Immature natural killer cell (primary cell): ENCODE data around the gene ANKS1B. TPM values are rescaled to one million over a fixed set of nuclear protein-coding genes. Genes with fewer than 3 reads are reported as not detected.

Experiments
- DNase-seq, 3 donors: peaks; one replicate each; pipeline ENCODE4 v3.0.0; 2022; ENCODE audit warnings: mixed read lengths in 1 of 3
- H3K27ac Mint-ChIP-seq, 6 donors: one replicate each; pipeline ENCODE4 v1.8.0; 2020; ENCODE audit warnings: mixed read lengths in 6 of 6, mild to moderate bottlenecking in 5 of 6, inconsistent platforms in 4 of 6, moderate library complexity in 3 of 6
- H3K27me3 Mint-ChIP-seq, 3 donors: one replicate each; pipeline ENCODE4 v1.8.0; 2020 to 2021; ENCODE audit warnings: low read depth in 3 of 3, mild to moderate bottlenecking in 3 of 3, mixed read lengths in 3 of 3, moderate library complexity in 3 of 3, inconsistent platforms in 1 of 3
- H3K36me3 Mint-ChIP-seq, 3 donors: one replicate each; pipeline ENCODE4 v1.8.0; 2020; ENCODE audit warnings: mixed read lengths in 3 of 3, inconsistent platforms in 2 of 3, mild to moderate bottlenecking in 2 of 3
- H3K4me1 Mint-ChIP-seq, 2 donors: one replicate each; pipeline ENCODE4 v1.8.0; 2020; ENCODE audit warnings: inconsistent platforms in 2 of 2, mild to moderate bottlenecking in 2 of 2, mixed read lengths in 2 of 2, moderate library complexity in 1 of 2
- H3K4me3 Mint-ChIP-seq, 5 donors: one replicate each; pipeline ENCODE4 v1.8.0; 2020; ENCODE audit warnings: mild to moderate bottlenecking in 5 of 5, mixed read lengths in 5 of 5, inconsistent platforms in 3 of 5, moderate library complexity in 3 of 5
- H3K9me3 Mint-ChIP-seq, 6 donors: one replicate each; pipeline ENCODE4 v1.8.0; 2020; ENCODE audit warnings: mild to moderate bottlenecking in 6 of 6, mixed read lengths in 6 of 6, inconsistent platforms in 4 of 6, moderate library complexity in 3 of 6
- polyA plus RNA-seq, 3 donors: library from polyadenylated mRNA; unstranded; fragments of 300-500 nt; fragmentation: Illumina TruSeq; gene quantifications; one replicate each; pipeline ENCODE4 v1.2.3, GENCODE V29; 2021

ANKS1B gene
- polyA plus RNA-seq, 3 donors from 2014 or later = not detected

DNA sequence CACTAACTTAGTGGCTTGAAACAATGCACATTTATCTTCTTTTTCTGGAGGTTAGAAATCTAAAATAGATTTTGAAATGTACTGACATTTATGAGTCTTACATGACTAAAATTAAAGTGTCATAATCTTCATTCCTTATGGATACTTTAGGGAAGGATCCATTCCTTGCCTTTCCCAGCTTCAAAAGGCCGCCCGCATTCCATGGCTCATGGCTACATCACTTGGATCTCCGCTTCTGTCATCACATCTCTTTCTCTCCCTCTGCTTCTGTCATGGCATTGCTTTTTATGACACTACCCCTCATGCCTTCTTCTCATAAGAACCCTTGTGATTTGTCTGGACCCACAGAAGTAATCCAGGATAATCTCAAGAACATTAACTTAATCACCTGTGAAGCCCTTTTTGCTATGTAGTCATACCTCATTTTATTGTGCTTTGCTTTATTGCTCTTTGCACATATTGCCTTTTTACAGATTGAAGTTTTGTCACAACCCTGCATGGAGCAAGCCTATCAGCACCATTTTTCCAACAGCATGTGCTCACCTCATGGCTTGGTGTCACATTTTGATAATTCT, 270.7 kb downstream of the ANKS1B start:
- H3K36me3 Mint-ChIP-seq = peaks cover 0 to 3% (median 0%) of the 10 kb centered on the region in 3 donors
- no peak overlapping the region for H3K27ac Mint-ChIP-seq
- no peaks in the 10 kb centered on the region for H3K4me1 Mint-ChIP-seq
- H3K9me3 Mint-ChIP-seq = peaks cover 12 to 29% (median 16%) of the 10 kb centered on the region in 6 donors
- H3K27me3 Mint-ChIP-seq = peaks cover 0 to 3% (median 0%) of the 10 kb centered on the region in 3 donors
- no peak for DNase-seq
- H3K4me3 Mint-ChIP-seq = no peak overlapping the region

DNA sequence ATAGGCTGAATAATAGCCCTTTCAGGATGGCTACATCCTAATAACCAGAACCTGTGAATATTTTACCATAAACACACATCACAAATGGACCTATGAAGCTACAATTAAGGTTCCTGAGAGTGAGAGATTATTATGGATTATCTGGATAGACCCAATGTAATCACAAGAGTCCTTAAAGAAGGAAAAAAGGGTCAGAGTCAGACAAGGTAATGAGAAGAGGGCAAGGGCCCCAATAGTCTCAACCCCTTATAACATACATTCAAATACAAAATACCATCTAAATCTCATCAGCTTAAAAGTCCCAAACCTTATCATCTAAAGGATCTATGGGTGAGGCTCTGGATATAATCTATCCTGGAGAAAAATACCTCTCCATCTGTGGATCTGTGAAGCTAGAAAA, 272.5 kb downstream of the ANKS1B start:
- DNase-seq = no peak
- peaks cover 0 to 3% (median 0%) of the 10 kb centered on the region in 3 donors for H3K27me3 Mint-ChIP-seq

DNA sequence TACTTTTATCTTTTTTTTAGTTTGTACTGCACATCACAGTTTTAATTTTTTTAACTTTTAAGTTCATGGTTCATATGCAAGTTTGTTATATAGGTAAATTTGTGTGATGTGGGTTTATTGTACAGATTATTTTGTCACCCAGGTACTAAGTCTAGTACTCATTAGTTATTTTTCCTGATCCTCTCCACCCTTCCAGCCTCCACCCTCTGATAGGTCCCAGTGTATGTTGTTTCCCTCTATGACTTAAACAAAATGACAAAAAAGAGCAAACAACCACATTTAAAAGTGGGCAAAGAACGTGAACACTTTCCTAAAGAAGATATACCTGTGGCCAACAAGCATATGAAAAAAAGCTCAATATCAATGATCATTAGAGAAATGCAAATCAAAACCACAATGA, 273.5 kb downstream of the ANKS1B start:
- Mint-ChIP-seq H3K9me3 (peaks cover 9 to 22% (median 12%) of the 10 kb centered on the region in 6 donors), H3K4me3 (no peak overlapping the region), H3K4me1 (no peaks in the 10 kb centered on the region), H3K27ac (no peak overlapping the region), H3K27me3 (peaks cover 0 to 3% (median 0%) of the 10 kb centered on the region in 3 donors), H3K36me3 (peaks cover 0 to 3% (median 0%) of the 10 kb centered on the region in 3 donors)
- DNase-seq = no peak

More for the DNA sequence above, 272.5 kb downstream of the ANKS1B start:
- peaks cover 0 to 3% (median 0%) of the 10 kb centered on the region in 3 donors for H3K36me3 Mint-ChIP-seq
- H3K4me1 Mint-ChIP-seq = no peaks in the 10 kb centered on the region
- H3K9me3 Mint-ChIP-seq = peaks cover 12 to 29% (median 16%) of the 10 kb centered on the region in 6 donors
- no peak overlapping the region for H3K27ac Mint-ChIP-seq
- no peak overlapping the region for H3K4me3 Mint-ChIP-seq

DNA sequence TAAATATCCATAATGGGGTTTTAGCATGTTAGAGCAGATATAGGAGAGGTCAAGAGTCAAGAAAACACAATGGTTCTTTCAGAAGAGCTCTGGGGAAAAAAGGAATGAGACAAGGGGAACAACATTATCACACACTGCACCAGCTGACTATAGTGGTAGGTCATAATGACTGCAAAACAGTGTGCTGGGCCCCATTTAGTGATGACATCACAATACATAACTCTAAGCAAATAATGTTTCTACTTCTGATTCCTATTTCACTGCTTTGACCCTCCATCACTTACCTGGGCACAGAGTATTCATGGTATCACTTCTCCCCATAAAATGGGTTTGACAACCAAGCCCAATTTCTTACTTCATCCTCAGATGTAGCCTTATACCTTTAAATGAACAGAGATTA, 275.1 kb downstream of the ANKS1B start:
- Mint-ChIP-seq H3K9me3 (peaks cover 2 to 19% (median 9%) of the 10 kb centered on the region in 6 donors), H3K36me3 (no peaks in the 10 kb centered on the region), H3K4me1 (no peaks in the 10 kb centered on the region), H3K27ac (no peak overlapping the region), H3K4me3 (no peak overlapping the region), H3K27me3 (peaks cover 0 to 5% (median 0%) of the 10 kb centered on the region in 3 donors)
- no peak for DNase-seq

DNA sequence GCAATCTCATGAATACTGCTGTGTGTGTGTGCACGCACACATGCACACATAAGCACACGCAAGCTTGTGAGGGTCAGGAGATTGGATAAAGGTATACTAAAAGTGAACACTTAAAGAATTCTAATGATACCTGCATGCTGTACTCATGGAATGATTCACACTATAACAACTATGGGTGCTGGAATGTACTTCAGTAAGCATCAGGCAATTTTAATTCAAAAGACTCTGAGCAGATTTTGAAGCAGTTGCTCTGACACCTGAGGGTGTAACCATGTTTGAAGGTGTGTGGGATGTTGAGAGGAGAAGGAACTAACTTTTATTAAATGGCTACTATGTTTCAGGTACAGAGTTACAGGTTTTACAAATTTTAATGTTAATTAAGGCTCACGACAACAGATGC, 275.6 kb downstream of the ANKS1B start:
- no peak for DNase-seq
- H3K4me1 Mint-ChIP-seq = no peaks in the 10 kb centered on the region
- H3K36me3 Mint-ChIP-seq = no peaks in the 10 kb centered on the region
- no peak overlapping the region for H3K27ac Mint-ChIP-seq
- peaks cover 2 to 17% (median 9%) of the 10 kb centered on the region in 6 donors for H3K9me3 Mint-ChIP-seq
- no peak overlapping the region for H3K4me3 Mint-ChIP-seq
- peaks cover 0 to 5% (median 0%) of the 10 kb centered on the region in 3 donors for H3K27me3 Mint-ChIP-seq

DNA sequence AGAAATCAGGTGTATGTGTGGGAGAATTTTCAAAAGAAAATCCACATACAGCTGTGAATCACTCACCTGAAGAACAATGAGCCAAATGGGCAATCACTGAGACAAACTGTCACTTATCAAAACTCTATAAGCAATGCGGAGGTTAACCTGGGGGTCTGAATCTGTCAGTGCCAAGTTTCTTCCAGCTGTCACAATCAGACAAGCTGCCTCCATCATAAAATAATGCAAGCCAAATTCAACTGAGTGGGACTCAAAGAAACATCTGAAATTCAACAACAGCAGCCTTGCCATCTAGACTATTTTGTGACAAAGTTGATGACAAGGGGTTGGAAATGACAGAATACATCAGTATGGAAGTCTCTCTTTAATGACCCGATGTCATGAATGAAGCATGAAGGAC, 276.9 kb downstream of the ANKS1B start:
- Mint-ChIP-seq H3K4me1 (no peaks in the 10 kb centered on the region), H3K9me3 (peaks cover 5 to 17% (median 8%) of the 10 kb centered on the region in 6 donors), H3K27me3 (peaks cover 0 to 5% (median 2%) of the 10 kb centered on the region in 3 donors), H3K36me3 (no peaks in the 10 kb centered on the region), H3K27ac (no peak overlapping the region), H3K4me3 (no peak overlapping the region)
- DNase-seq = no peak

DNA sequence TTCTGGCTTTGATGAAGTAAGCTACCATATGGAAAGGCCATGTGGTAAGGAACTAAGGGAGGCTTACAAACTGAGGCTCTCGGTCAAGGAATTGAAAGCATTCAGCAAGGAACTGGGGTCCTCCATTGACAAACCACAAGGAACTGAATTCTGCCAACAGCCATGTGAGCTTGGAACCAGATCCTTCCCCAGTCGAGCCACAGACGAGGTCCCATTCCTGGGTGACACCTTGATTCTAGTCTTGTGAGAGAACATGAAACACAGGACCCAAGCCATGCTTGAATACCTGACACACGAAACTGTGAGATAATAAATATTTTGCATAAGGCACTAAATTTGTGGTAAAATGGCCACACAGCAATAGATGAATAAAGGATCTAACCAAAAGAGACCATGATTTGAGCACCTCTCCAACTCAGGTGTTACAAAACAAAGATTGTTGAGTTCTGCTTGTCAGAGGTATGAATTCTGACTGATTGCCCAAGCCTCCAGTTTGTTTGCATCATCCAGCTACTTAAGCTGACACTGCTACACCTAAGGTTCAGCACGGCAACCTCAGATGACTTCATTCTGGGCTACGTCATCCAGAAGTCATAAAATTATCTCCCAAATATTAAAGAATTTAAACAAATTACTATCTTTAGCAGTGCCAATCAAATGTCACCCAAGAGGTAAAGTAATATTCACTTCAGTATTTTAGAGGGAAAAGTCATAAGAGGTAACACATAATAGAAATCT, 277.8 kb downstream of the ANKS1B start:
- Mint-ChIP-seq H3K27ac (no peak overlapping the region), H3K4me1 (no peaks in the 10 kb centered on the region), H3K4me3 (no peak overlapping the region), H3K9me3 (peaks cover 5 to 21% (median 7%) of the 10 kb centered on the region in 6 donors), H3K36me3 (no peaks in the 10 kb centered on the region), H3K27me3 (peaks cover 0 to 5% (median 2%) of the 10 kb centered on the region in 3 donors)
- no peak for DNase-seq

DNA sequence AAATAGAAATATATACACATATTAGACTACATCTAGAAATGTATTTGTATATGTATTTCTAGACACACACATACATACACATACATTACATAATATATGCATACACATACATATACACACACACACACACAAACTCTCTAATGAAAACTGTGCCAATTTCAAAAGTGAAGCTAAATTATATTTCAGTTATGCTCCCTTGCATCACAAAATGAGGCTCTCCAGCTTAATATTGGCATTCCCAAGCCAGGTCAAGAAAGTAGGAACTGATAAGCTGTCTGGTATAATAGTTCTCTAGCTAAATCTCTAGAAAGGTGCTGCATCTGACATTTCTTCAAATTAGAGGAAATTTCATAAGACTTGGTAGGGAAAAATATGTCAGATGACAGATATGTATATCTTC, 280.3 kb downstream of the ANKS1B start:
- no peak for DNase-seq
- Mint-ChIP-seq H3K4me3 (no peak overlapping the region), H3K36me3 (no peaks in the 10 kb centered on the region), H3K27me3 (peaks cover 0 to 2% (median 2%) of the 10 kb centered on the region in 3 donors), H3K9me3 (peaks cover 0 to 15% (median 8%) of the 10 kb centered on the region in 6 donors), H3K4me1 (no peaks in the 10 kb centered on the region), H3K27ac (no peak overlapping the region)

DNA sequence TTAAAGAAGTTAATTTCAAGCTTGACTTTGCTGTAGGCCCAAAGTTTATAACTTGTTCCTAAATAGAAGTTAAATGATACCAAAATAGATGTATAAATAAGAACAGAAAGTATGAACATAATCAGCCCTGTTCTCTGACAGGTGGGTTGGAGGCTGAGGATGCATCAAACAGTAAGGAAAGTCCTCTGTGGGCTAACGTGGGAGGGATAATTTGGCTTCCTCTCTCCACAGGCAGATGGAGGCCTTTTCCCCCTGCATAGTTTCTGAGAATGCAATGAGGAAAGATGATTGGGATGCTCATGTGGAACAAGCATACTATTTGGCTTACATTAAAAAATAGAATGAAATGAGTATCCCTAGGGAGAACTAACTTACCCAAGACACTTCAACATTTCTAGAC, 280.7 kb downstream of the ANKS1B start:
- H3K4me1 Mint-ChIP-seq = no peaks in the 10 kb centered on the region
- no peak overlapping the region for H3K27ac Mint-ChIP-seq
- peaks cover 0 to 2% (median 2%) of the 10 kb centered on the region in 3 donors for H3K27me3 Mint-ChIP-seq
- peaks cover 0 to 15% (median 8%) of the 10 kb centered on the region in 6 donors for H3K9me3 Mint-ChIP-seq
- no peak overlapping the region for H3K4me3 Mint-ChIP-seq
- no peak for DNase-seq
- no peaks in the 10 kb centered on the region for H3K36me3 Mint-ChIP-seq

DNA sequence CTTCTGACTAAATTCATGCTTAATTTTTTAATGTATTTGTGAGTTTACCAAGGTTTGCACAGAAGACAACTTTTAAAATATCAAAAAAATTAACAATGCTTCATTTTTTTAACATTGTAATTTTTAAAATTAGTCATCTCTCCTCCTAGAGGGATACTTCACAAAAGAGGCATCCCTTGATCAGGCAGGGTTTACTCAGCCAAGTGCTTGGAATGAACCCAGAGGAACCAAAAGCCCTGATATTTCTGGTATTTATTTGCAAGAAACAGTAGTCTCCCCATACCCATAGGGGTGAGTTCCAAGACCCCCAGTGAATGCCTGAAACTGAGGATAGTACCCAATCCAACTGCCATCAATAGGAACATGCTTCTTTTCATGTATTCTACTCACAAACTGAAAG, 284.7 kb downstream of the ANKS1B start:
- Mint-ChIP-seq H3K9me3 (peaks cover 0 to 10% (median 7%) of the 10 kb centered on the region in 6 donors), H3K27me3 (peaks cover 1 to 3% (median 2%) of the 10 kb centered on the region in 3 donors), H3K27ac (no peak overlapping the region), H3K4me3 (no peak overlapping the region), H3K4me1 (no peaks in the 10 kb centered on the region), H3K36me3 (no peaks in the 10 kb centered on the region)
- DNase-seq = no peak

DNA sequence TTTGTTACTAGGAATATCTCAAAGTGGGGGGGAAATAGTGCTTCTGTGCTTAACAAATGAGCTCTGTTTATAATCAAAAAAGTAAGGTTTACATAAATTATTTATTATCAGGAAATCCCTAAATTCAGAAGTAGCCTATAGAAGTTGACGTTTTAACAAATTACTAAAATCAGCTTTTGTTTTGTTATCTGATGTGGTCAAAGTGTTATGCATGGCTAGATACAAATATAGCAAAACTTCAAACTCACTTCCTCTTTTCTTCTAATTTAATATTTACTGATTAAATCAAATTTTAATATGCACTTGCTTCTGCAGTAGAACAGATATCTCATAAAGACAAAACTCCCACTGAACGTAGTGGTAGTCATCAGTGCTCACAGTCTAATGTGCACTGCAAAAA, 289.7 kb downstream of the ANKS1B start:
- Mint-ChIP-seq H3K4me3 (no peak overlapping the region), H3K4me1 (no peaks in the 10 kb centered on the region), H3K9me3 (peaks cover 0 to 16% (median 12%) of the 10 kb centered on the region in 6 donors), H3K36me3 (peaks cover 0 to 3% (median 0%) of the 10 kb centered on the region in 3 donors), H3K27me3 (peaks cover 0 to 1% (median 1%) of the 10 kb centered on the region in 3 donors), H3K27ac (no peak overlapping the region)
- no peak for DNase-seq

DNA sequence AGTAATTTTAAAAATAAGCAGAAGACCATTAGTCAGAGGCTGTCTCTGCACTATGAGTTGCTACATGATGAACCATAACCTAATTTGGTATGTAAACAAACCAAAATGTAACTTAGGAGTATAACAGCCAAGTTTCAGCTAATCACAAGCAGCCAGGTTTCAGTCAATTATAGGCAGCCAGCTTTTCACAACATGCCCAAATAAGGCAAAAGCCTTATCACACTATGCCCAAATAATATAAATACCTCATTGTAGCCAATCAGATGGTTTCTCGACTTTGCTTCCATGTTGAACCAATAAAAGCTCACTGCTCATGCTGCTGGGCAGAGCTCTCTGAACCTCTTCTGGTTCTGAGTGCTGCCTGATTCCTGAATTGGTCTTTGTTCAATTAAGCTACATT, 298.6 kb downstream of the ANKS1B start:
- no peak overlapping the region for H3K4me3 Mint-ChIP-seq
- H3K9me3 Mint-ChIP-seq = peaks cover 5 to 43% (median 19%) of the 10 kb centered on the region in 6 donors
- peaks cover 0 to 3% (median 0%) of the 10 kb centered on the region in 3 donors for H3K36me3 Mint-ChIP-seq
- no peak overlapping the region for H3K27ac Mint-ChIP-seq
- DNase-seq = no peak
- H3K27me3 Mint-ChIP-seq = no peaks in the 10 kb centered on the region
- no peaks in the 10 kb centered on the region for H3K4me1 Mint-ChIP-seq

DNA sequence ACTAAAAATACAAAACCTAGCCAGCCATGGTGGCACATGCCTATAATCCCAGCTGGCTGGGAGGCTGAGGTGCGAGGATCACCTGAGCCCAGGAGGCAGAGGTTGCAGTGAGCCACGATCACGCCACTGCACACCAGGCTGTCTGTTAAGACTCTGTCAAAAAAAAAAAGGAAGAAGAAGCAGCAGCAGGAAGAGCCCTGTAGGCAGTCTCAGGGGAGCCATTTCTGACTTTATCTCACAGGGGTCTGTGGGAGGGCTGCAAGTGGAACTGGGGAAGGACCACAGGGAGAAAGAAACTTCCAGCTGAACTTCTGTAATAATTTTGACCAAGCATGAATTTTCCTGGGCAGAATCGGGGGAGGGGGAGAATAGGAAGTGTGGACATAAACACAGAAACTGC, 304.5 kb downstream of the ANKS1B start:
- H3K27ac Mint-ChIP-seq = no peak overlapping the region
- no peaks in the 10 kb centered on the region for H3K27me3 Mint-ChIP-seq
- DNase-seq = no peak
- H3K36me3 Mint-ChIP-seq = no peaks in the 10 kb centered on the region
- H3K4me3 Mint-ChIP-seq = no peak overlapping the region
- H3K9me3 Mint-ChIP-seq = peaks cover 7 to 50% (median 17%) of the 10 kb centered on the region in 6 donors
- no peaks in the 10 kb centered on the region for H3K4me1 Mint-ChIP-seq

DNA sequence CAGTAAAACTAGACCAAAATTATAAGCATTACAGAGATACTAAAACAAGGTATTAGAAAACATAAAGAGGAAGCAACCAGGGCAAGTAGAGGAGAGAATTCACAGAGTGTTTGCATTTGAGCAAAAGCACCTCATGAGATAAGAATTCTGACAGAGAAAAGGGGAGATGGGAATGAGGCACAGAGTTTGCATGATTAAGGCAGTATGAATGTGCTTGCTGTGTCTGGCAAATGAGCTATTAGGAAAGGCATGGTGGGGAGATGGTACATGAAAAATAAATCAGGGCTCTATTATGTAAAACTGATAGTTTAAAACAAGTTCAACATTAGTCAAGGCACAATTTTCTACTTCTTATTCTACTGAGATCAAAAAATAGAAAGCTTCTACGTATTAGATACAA, 314.1 kb downstream of the ANKS1B start:
- no peak for DNase-seq
- H3K4me3 Mint-ChIP-seq = no peak overlapping the region
- no peaks in the 10 kb centered on the region for H3K4me1 Mint-ChIP-seq
- H3K9me3 Mint-ChIP-seq = peaks cover 4 to 29% (median 19%) of the 10 kb centered on the region in 6 donors
- peaks cover 0 to 5% (median 1%) of the 10 kb centered on the region in 3 donors for H3K27me3 Mint-ChIP-seq
- H3K36me3 Mint-ChIP-seq = no peaks in the 10 kb centered on the region
- H3K27ac Mint-ChIP-seq = no peak overlapping the region
